A204.1 (cell line): ENCODE data around the gene CCDC106.

Source experiments
- FAIRE-seq: peaks from 2 replicates; lab custom pipeline; 2012; peaks lifted over from hg19 to GRCh38; lab: Jason Lieb, UNC

The CCDC106 gene

DNA sequence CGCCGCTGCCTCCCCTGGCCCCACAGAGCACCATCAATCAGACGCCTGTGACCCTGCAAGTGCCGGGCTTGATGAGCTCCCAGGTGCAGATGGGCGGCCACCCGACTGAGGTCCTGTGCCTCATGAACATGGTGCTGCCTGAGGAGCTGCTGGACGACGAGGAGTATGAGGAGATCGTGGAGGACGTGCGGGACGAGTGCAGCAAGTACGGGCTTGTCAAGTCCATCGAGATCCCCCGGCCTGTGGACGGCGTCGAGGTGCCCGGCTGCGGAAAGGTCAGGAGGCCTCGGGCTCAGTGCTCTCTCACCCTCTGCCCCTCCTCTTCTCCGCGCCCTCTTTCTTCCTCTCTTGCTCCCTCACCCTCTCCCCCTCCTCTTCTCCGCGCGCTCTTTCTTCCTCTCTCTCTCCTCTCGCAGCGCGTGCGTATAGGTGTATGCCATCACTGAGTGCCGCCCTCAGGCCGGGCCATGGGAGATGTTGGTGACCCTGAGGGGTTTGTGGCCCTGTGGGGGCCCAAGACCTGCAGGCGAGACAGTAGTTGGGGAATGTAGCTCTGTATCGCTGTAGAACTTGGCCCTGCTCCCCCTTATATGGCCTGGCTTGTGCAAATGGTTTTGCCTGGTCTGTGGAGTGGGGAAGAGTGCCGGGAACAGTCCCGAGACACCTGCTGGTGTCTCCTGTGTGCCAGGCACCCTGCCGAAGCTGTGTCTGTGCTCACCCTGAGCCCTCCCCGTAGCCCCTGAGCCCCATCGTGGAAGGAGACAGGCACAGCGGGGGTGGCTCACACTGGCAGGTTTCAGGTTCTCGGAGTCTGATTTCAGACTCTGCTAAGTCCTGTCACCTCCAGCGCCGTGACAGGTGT, 21.6 kb downstream of the CCDC106 start:
- FAIRE-seq, result no peak

DNA sequence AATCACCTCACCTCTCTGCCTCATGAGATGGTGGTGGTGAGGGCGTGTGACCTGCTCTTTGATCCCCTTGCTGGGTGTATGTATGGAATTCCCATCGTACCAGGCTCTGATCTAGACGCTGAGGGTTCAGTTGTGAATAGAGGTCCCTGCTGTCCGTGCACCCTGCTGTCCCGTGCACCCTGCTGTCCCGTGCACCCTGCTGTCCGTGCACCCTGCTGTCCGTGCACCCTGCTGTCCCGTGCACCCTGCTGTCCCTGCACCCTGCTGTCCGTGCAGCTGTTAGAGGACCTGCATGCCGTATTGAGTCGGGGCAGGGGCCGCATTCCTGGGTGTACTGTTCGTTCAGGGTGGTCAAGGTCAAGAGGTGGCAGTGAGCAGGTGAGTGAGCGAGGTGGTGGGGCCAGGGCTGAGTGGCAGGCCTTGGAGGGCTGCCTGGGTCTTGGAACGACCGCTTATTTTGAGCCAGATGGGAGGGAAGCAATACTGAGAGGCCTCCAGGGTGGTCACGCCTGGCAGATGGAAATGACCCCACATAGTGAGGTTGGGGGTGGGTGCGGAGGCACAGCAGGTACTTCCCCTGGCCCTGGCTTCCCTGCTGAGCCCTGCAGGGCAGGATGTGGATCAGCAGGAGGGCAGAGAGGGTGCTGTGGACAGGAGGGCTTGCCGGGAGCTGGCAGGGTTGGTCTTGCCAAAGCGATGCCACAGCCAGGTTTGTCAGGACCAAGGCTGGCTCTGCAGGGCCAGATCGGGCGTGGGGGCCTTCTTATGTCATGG, 22.5 kb downstream of the CCDC106 start:
- FAIRE-seq, result no peak

DNA sequence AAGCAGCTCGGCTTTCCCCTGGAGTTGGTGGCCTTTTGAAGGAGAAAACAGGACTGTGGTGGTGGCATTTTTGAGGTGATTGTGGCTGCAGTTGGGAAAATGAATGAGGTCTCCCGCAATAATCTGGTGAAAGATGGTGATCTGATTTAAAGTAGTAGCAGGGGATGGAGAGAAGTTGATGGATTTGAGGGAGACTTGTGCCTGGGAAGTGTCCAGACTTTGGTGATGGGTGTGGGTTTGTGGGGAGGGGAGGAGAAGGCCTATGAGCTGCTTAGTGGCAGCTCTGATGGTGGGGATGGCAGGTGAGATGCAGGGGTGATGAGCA, 23.0 kb downstream of the CCDC106 start:
- FAIRE-seq, result no peak

DNA sequence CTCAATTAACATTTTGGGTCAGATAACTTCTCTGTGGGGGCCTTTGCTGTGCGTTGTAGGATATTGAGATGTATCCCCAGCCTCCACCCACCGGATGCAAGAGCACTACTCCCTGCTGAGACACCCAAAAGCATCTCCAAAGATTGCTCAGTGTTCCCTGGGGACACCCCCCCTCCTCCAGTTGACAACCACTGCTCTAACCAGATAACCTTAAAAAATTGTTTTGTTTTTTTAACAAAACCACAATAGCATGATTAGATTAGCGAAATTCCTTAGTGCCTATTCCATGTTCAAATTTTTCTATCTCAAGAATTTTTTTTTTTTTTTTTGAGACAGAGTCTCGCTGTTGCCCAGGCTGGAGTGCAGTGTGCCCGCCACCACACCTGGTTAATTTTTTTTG, 24.4 kb downstream of the CCDC106 start:
- no peak for FAIRE-seq

DNA sequence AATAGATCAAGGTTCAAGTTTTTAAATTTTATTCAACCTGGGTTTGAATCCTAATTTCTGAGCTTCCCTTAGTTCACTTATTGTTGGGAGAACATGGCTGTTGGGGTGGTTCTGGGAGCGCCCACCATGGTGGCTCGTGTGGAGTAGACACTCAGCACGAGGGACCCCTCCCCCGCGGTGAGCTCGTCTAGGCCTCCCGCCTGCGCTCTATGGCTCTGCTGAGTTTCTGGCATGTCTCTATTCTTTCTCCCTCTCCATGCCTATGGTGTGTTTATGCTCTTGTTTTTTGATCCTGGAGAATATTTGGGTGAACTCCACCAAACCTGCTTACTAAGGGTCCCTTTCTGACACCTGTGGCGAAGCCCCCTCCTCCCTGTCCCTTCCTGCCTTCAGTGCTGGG, 25.5 kb downstream of the CCDC106 start:
- FAIRE-seq, result no peak

DNA sequence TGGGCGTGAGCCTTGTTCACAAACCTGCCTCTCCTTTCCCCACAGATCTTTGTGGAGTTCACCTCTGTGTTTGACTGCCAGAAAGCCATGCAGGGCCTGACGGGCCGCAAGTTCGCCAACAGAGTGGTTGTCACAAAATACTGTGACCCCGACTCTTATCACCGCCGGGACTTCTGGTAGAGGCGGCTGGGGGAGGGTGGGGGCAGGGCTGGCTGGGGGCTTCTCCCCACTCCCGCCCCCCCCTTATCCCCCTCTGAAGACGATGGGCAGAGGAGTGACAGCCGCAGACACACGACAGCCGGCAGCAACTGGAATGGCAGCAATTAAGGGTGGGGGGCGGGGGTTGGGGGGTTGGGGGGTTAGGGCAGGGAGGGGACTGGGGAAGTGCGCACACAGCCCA, 25.9 kb downstream of the CCDC106 start:
- FAIRE-seq, result no peak

DNA sequence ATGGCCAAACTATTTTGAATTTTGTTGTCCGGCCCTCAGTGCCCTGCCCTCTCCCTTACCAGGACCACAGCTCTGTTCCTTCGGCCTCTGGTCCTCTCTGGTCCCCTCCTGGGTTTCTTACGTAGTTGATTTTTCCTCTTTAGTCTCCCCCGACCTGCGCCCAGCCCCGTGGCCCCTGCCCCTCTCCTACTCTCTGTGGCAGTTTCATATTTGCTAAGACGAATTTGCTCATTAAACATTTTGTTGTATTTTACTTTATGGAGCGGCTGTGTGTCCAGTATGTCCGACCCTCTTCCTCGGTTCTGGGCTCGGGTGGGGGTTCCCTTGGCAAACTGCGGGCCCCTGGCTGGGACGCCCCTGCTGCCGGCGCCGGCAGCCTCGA, 26.4 kb downstream of the CCDC106 start:
- no peak for FAIRE-seq

DNA sequence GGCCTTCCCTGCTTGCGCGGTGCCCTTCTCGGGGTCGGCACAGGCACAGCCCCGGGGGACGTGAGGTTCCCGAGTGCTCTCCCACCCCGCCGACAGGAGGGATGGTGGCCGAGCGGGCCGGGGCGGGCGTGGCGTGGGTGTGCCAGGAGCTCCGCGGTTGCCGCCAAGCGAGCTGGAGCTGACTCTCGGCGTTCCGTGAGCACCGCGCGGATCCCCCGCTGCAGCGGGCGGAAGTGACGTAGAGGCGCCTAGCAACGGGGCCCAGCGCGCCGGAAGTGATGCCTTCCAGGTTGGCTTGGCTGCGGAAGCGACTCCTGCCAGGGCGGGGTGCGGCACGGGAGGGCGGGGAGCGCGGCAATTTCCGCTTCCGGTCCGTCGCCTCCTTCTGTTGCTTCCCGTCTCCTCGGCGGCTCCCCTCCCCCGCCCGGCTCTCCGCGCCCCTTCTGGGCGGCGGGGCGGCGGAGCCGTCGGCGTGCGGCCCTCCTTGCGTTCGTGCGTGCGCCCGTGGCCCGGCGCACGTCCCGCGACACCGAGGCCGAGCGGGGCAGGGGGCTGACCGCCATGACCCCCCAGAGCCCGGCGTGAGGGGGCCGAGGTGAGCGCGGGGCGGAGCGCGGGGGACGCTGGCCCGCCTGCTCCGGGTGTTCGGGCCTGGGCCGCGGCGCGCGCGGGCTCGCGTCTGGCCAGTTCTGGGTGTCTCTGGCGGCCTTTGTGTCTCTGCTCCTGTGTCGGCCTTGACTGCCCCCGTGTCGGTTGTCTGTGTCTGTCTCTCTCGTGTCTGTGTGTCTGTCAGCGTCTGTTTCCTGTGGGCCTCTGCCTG, 27.0 kb downstream of the CCDC106 start, which contains the start of gene EPN1:
TSS of gene EPN1 (plus strand) at position 386 of the 820 bp plus-strand sequence. CDS start 3,402 bp downstream, outside the sequence.
- FAIRE-seq, result peak; percentile 52

DNA sequence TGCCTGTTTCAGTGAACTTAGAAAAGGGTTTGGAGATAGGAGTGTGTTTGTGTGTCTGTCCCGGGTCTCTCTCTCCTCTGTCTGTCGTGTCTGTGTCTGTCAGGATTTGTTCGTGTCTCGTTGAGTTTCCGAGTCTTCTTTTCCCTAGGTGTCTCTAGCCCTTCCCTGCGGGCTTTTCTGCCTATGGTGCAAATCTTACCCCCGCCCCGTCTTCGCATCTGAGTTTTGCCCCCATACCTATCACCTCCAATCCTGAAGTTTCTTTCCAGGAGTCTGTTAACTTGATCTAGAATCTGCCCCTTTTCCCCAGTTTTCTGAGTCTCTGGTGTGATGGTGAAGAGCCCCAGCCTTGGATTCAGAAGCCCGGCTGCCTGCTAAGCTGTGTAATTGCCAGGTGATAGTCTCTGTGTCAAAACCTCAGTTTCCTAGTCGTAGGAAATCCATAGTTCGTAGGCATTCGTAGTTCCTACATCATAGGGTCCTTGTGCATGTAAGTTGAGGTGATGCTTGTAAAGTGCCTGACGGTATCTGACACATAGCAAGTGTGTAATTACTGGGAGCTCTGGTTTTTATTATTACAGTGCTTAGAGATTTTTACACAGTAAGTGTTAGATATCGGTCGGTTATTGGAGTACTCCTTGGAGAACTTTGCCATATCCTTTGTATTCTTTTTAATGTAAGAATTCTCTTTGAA, 27.8 kb downstream of the CCDC106 start:
- FAIRE-seq, result no peak

DNA sequence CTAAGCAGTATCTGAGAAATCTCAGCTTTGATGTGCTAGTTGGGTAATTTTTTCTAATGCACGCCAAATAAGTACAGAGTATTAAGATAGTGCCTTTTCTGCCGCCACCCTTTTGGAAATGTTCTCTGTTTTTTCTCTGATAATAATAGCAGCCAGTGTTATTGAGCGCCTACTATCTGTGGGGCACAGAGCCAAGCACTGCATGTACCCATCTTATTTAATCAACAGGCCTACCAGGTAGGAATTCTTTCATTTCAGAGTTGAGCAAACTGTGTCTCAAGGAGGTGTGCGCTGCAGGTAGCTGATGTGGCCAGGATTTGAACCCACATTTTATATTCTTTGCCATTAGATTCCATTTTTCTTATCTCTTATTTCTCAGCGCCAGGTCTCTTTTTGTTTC, 28.4 kb downstream of the CCDC106 start:
- FAIRE-seq, result no peak

DNA sequence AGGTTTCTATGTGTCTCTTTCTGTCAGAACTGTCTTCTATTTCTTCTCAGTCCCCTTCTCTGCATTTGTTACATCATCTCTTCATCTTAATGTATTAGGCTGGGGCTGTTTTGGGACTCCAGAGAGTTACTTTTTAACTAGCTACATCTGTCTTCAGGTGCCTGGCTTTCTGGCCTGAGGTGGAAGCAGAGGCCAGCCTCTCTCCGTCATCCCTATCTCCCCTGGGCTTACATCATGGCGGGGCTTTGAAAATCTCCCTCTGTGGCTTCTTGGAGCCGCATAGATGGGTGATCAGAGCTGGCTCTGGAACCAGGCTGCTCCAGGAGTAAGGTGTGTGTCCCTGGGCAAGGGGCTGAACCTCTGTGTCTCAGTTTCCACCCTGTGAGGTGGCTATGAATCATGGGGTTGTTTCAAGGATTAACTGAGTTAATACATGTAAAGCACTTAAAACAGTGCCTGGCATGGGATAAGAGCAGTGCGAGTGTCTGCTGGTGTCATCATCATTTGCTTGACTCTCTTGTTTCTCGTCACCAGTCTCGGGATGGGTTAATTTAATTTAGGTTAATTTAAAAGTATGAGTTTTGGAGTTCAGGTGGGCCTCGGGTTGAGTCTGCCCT, 29.0 kb downstream of the CCDC106 start:
- no peak for FAIRE-seq

DNA sequence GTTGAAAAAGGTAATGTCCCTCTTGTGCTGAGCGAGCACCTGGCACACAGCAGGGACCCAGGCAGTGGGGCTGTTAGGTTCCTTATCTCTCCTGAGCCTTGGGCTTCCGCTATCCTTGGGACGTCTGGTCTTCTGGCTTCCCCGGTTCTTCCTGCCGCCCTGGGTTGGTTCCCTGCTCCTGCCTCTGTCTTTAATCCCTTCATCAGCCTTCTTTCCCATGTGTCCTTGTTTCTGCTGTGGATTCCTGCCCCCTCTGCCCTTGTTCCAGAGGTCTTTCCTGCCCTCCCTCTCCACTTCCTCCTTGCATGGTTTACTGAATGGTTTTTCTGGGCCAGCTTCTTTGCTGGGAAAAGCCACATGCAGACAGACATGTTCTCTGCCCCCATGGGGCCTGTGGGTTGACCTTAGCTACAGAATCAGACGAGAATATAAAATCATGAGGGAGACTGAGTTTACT, 29.6 kb downstream of the CCDC106 start:
- no peak for FAIRE-seq

DNA sequence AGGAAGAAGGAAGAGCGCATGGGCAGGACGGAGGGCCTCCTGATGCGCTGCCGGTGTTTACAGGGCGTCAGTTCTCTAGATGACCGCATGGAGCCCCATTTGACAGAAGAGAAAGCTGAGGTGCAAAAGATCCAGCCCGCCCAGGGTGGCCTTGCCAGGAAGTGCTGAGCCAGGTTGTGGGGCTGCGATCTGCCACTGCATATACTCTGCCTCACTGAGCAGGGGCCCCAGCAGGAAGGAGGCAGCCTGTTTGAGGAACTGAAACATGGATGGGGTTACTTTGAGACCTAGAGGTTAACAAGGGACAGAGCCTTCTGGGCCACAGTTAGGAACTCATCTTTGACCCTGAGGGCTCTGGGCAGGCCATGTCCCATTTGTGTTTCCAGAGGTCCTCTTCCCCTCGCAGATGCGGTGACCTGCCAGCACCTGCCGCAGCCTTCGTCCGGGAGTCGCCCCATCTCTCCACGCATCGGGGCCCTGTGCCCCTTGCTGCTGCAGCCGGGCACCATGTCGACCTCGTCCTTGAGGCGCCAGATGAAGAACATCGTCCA, 30.2 kb downstream of the CCDC106 start:
- FAIRE-seq, result no peak

DNA sequence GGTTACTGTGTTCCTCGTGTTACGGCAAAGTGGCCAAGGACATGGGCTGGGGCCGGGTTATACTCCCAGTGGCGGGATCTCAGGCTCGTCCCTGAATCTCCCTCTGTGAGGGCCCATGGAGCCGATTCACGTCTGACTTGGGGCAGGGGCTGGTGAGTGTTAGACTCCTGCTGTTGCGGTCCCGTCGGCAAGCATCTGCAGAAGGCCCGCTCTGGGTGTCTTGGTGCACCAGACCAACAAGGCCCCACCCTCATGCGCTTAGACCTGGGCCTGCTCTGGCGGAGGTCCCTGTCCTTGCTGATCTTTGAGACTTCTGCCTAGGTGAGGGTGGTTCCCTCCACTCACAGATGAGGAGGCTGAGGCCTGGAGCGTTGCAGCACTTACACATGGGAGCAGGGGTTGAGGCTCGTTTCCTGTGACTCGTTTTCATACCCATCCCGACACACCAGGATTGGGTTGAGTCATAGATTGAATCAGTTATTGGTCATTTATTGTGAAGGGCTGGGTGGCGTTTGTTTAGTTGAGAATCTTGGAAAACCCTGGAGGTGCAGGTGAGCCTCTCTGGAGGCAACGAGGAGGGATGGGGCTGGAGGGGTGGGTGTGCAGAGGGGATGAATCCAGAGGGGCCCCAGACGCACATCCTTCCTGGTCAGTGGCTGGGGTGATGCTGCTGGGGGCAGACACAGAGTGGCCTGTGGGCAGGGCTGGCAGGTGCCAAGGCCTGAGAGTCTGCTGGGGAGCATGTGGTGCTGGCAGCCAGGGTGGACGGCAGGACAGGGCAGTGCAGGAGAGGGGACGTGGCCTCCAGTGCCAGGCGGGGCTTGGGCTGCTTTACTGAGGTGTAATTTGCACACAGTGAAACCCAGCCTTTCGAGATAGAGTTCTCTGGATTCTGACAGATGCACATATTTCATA, 31.6 kb downstream of the CCDC106 start:
- no peak for FAIRE-seq

DNA sequence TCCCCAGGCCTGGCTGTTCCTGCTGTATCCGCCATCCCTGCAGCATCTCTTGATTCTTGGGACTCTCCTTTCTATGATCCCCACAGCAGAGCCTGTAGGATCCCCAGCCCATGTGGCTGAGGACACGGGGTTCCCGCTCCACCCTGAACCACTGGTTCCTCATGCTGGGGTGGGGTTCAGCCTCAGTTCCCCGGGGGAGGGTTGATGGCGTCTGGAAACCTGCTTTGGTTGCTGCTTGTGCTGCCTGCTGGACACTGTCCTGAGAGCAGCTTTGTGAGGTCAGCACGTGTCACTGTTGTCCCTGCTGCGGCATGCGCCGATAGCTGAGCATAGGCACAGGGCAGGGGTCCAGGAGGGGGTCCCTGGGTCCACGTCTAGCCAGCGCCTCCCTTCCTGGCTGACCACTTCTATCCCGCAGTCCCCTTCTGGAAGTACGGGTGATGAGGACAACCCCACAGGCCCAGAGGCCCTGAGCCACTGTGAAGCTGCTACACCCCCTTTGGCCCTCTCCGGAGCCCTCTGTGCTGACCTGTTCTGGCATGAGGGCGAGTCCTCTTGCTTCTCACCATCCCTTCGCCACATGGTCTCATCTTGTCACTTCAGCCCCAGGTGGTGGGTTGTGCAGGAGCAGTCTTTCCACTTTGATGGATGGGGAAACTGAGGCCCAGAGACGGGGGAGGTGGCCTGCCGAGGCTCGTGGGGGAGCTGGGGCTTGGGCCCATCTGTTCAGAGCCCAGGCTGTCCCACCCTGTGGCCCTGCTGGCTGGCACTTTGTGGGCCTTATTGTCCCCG, 32.5 kb downstream of the CCDC106 start:
- FAIRE-seq, result no peak

DNA sequence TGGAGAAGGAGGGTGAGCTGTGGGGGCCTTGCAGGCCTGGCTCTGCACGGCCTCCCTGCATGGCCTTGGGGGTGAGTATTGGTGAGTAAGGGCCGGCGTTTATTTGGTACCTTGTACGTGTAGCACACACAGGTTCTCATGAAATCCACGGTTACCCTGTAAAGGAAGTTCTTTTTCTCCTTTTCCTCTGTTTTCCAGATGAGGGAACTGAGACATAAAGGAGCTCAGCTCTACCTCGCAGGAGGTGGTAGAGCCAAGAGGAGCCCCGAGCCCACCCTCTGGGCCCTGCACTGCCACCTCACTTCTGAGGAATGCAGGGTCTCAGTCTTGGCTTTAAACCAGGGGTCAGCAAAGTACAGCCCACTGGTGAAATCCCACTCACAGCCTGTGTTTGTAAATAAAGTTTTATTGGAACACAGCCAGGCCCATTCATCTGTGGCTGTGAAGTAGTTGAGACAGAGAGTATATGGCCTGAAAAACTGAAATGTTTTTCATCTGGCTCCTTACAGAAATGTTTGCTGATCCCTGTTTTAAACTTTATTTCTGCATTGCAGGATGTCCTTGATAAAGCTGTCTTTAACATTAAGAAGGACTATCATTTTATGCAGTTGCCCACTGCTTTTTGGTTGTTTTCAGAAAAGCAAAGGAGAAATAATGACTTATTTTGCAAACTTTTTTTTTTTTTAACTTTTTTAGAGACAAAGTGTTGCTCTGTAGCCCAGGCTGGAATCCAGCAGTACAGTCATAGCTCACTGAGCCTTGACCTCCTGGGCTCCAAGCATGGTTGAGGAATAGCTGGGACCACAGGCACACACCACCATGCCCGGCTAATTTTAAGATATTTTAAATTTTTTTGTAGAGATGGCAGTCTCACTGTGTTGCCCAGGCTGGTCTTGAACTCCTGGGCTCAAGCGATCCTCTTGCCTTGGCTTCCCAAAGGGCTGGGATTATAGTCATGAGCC, 33.4 kb downstream of the CCDC106 start:
- no peak for FAIRE-seq

DNA sequence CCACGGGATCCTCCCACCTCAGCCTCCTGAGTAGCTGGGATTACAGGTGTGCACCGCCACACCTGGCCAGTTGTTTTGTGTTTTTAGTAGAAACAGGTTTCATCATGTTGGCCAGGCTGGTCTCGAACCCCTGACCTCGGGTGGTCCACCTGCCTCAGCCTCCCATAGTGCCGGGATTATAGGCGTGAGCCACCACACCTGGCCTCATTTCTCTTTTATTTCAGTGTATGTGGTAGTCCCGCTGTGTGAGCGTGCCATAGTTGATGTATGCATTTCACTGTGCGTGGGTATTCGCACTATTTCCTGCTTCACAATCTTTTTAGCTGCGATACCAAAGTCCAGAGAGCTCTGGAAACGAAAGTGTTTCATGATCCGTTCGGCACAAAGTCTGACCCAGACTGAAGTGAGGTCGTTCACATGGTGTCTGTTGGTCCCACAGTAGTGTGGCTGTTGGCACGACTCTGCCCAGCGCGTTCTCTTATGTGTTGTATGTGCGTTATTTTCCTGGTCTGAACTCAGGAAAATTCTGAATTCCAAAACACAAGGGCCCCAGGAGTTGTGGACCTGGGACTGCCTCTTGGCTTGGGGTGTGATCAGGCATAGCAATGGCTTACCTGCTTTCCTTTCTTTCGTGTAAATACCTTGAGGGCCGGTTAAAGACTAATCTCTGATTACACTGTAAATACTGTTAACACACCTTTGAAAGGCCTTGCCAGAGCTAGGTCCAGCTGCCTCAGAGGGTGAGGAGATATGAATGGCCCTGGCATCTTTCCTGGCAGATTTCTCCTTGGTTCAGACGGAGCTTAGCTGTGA, 35.6 kb downstream of the CCDC106 start:
- FAIRE-seq, result no peak
